ENCODE results near the gene MFGE8.

Gene MFGE8

GRCh38 chr15:88858934-88859333, 54.2 kb downstream of the MFGE8 start:
- DNase-seq, result no peak
- Mint-ChIP-seq H3K4me1 (no peaks in the 10 kb centered on the region), H3K9me3 (peaks cover 7% of the 10 kb centered on the region), H3K27ac (no peak overlapping the region), H3K4me3 (no peak overlapping the region), H3K27me3 (no peaks in the 10 kb centered on the region), H3K36me3 (ENCODE audit: low read depth) (peaks cover 4% of the 10 kb centered on the region)
- no peak for ATAC-seq

- no peak overlapping the region for H3K4me3 Mint-ChIP-seq
- H3K27ac Mint-ChIP-seq, result no peak overlapping the region
- H3K4me1 Mint-ChIP-seq, result no peaks in the 10 kb centered on the region
- H3K9me3 Mint-ChIP-seq, result peaks cover 11% of the 10 kb centered on the region
- ATAC-seq, result no peak
- peaks cover 4% of the 10 kb centered on the region for H3K36me3 Mint-ChIP-seq (ENCODE audit: low read depth)
- peaks cover 3% of the 10 kb centered on the region for H3K27me3 Mint-ChIP-seq
- no peak for DNase-seq
Observed at GRCh38 chr15:88852476-88852875, 60.7 kb downstream of the MFGE8 start.

- H3K4me1 Mint-ChIP-seq, result peaks cover 9% of the 10 kb centered on the region
- H3K27me3 Mint-ChIP-seq, result peaks cover 3% of the 10 kb centered on the region
- H3K27ac Mint-ChIP-seq, result no peak overlapping the region
- no peak for ATAC-seq
- no peak overlapping the region for H3K4me3 Mint-ChIP-seq
- no peak for DNase-seq
- H3K36me3 Mint-ChIP-seq (ENCODE audit: low read depth), result peaks cover 1% of the 10 kb centered on the region
- H3K9me3 Mint-ChIP-seq, result peaks cover 8% of the 10 kb centered on the region
Observed at GRCh38 chr15:88849376-88850072, 63.7 kb downstream of the MFGE8 start.

Measured in activated naive CD8-positive, alpha-beta T cell treated with anti-CD3 and anti-CD28 coated beads, Interleukin-2, amount 50 U/mL, for 24 hours (primary cell).